SK-N-DZ (cell line): ENCODE data around the gene TNFSF11.

Experiments
- DNase-seq: peaks from one replicate; pipeline ENCODE4 v3.0.0-alpha.2; 2015; ENCODE audit warnings: low spot score

Gene TNFSF11

DNA sequence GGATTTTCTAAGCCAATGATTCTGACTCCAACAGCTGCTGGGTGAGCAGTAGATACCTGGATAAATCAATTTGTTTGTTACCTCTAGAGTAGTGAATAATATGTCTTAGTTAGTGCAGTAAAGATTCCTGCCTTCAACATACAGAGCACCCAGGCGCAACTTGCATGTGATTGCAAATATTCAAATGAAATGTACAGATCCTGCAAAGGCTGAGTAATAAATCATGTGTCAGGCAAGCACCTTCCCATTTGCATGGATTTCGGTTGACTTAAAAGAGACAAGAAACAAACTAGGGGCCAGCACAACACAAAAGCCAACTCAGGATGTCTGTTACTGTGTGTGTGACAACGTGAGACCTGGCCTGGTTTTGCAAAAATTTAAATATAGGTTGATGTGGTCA is 79.7 kb downstream of the TNFSF11 start:
- DNase-seq: no peak

DNA sequence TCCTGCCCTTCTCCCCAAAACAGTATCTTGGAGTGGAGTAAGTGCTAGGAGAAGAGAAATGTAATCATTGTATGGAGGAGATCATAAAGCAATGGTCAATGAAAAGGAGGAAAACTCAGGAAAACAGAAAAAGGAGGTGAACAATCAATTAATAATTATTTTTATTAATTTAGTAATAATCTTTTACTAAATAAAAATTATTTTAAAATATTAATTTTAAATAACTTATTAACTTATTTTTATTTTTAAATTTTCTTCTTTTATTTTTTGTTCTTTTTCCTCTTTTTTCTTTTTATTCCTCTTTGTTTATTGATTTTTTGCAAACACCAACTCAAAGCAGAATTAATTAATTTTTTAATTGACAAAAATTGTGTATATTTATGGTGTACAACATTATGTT is 80.3 kb downstream of the TNFSF11 start:
- DNase-seq: no peak

DNA sequence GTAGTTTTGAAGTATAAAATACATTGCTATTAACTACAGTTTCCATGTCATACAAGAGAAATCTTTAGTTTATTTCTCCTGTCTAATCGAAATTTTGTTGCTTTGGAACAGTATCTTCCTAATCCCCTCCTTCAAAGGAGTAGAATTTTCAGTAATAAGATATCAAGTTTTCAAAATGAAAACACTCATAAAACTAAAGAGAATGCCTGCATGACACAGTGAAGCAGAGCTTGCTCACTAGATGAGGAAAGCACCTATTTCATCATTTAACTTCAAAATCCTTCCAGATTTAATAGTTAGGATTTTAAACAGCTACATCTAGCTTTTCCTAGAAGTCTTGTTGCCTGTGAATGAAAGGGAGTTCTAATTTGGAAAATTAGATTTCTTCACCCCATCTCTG is 80.8 kb downstream of the TNFSF11 start:
- DNase-seq: no peak

DNA sequence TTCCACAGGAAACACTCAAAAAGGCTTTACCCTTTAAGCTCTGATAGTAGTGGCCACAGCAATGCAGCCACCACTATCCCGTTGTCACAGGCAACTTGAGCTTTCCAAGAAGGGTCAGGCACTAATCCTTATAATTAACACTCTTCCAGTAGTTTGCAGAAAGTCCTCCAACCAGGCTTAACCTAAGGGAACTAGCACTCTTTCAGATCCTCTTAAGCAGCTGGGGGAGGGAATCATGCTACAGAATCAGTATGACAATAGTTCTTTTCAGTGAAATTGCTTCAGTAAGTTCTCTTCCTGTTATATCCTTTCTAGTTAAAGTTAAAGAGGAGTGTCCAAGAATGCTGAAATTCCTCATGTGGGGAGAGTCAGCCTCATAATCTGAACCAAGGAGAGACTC is 82.2 kb downstream of the TNFSF11 start:
- no peak for DNase-seq

DNA sequence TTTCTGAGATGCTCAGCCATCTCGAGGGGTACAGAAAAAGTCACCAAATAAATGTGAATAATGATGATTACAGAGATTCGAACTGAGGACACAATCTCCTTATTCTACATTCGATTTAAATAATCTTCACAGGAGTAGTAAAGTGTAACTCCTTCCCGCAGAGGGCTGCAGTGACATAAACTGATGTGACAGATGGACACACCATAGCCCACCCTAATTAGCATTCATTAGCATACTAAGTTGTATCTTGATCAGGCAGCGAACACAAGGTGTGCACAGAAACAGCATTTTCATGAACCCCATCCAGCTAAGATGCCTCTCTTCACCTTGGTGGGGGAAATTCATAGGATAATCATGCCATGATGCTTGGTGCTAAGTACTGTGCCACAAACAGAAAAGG is 83.0 kb downstream of the TNFSF11 start:
- DNase-seq: no peak
